ENCODE data around the gene KIF1B. TPM values are rescaled to one million over a fixed set of nuclear protein-coding genes. Genes with fewer than 3 reads are reported as not detected.
A peak's percentile ranks its signal among the peaks of the same experiment; 100 is the strongest.
"Not testable (repeated sequence)": the region's sequence is repeated elsewhere in the genome, so short reads cannot be mapped to it uniquely, and the experiment has no call there.

The KIF1B gene
- total RNA-seq, 1 donor from 2014 or later: 35.5 TPM

- H3K4me1 ChIP-seq, H3K9me3 ChIP-seq, H3K4me3 ChIP-seq, H3K27me3 ChIP-seq: not testable (repeated sequence)
- peak overlapping the region; percentile 53 for H3K27ac ChIP-seq
- peak; percentile 70 for TF ChIP-seq CTCF (IDR thresholded peaks at IDR 0.05)
- ATAC-seq (peak; percentile 94), DNase-seq (peak; percentile 75)
- peaks cover 46% of the 10 kb centered on the region for H3K36me3 ChIP-seq
- intact Hi-C loops (cut with DNase I): loop anchor here (10.0 kb wide), 1 partner anchor 47 kb away; no protein-coding TSS in a partner anchor
These were observed 167.1 kb downstream of the KIF1B start for GRCh38 chr1:10377365-10378029.

- Histone ChIP-seq H3K27ac (peak overlapping the region; percentile 53), H3K4me1 (peaks cover 7% of the 10 kb centered on the region), H3K36me3 (peaks cover 46% of the 10 kb centered on the region), H3K27me3 (no peaks in the 10 kb centered on the region), H3K4me3 (no peak overlapping the region), H3K9me3 (no peaks in the 10 kb centered on the region)
- no peak for TF ChIP-seq CTCF (IDR thresholded peaks at IDR 0.05)
- intact Hi-C loops (cut with DNase I): loop anchor here (10.0 kb wide), 1 partner anchor 47 kb away; no protein-coding TSS in a partner anchor
- ATAC-seq (peak; percentile 88), DNase-seq (peak; percentile 77)
These were observed 167.9 kb downstream of the KIF1B start for GRCh38 chr1:10378081-10378841.

DNA sequence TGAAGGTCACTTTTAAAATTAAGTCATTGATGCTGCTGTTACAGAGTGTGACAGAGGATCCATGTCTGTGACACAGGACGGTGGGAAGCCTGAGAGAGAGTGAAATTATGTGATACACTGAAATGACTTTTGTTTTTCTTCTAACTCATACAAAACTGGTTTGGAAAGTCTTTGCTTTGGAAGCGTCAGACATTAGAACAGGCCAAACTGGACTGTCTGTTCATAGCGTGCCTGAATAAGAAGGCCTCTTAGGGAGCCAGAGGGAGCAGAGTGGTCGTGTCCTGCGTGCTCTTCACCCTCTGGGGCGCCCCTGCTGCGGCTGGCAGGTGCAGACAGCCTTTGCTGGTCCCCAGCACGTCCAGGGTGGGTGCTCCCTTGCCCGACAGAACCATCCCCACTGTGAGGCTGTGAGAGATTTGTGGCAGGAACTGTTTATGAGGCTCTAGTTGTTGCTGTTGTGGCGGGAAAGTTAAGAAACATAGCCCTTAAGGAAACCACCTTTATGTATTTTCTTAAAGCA, 168.8 kb downstream of the KIF1B start:
- Histone ChIP-seq H3K4me1 (peaks cover 7% of the 10 kb centered on the region), H3K4me3 (no peak overlapping the region), H3K36me3 (peaks cover 37% of the 10 kb centered on the region), H3K27me3 (no peaks in the 10 kb centered on the region), H3K27ac (no peak overlapping the region), H3K9me3 (no peaks in the 10 kb centered on the region)
- TF ChIP-seq CTCF (IDR thresholded peaks at IDR 0.05): no peak
- no peak for ATAC-seq
- intact Hi-C loops (cut with DNase I): loop anchor here (10.0 kb wide), 1 partner anchor 46 kb away; no protein-coding TSS in a partner anchor
- no peak for DNase-seq

- intact Hi-C loops (cut with DNase I): loop anchor here (10.0 kb wide), 1 partner anchor 45 kb away; no protein-coding TSS in a partner anchor
- no peak for DNase-seq
These were observed 169.3 kb downstream of the KIF1B start for GRCh38 chr1:10379676-10380075.

More at GRCh38 chr1:10379676-10380075, 169.3 kb downstream of the KIF1B start:
- no peak overlapping the region for H3K27ac ChIP-seq
- H3K4me1 ChIP-seq: peaks cover 7% of the 10 kb centered on the region
- no peaks in the 10 kb centered on the region for H3K27me3 ChIP-seq
- H3K9me3 ChIP-seq: no peaks in the 10 kb centered on the region
- TF ChIP-seq CTCF (IDR thresholded peaks at IDR 0.05): no peak
- peaks cover 32% of the 10 kb centered on the region for H3K36me3 ChIP-seq
- no peak for ATAC-seq
- H3K4me3 ChIP-seq: no peak overlapping the region
